ENCODE results near the gene RAB11A.
A peak's percentile ranks its signal among the peaks of the same experiment; 100 is the strongest.

The RAB11A gene

DNA sequence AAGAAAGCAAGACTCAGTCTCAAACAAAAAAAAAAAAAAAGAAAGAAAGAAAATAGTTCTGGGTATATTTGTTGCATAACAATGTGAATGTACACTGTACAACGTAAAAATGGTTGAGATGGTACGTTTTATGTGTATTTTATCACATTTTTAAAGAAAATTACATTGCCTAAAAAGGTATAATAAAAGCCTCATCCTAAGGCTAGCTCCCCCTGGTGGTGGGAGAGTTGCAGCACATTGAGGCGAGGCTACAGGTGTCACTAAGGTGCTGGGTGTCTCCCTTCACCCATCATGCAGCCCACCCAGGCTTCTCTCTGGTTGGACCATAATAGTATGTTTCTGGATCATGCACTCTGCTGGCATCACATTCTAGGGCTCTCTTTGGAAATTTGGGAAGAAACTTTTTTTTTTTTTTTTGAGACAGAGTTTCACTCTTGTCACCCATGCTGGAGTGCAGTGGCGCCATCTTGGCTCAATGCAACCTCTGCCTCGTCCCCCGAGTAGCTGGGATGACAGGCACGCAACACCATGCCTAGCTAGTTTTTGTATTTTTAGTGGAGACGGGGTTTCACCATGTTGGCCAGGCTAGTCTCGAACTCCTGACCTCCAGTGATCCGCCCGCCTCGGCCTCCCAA, 12.4 kb upstream of the RAB11A start:
- Histone ChIP-seq H3K9ac (ENCODE audit: low read depth, low read length, poor library complexity, severe bottlenecking) (no peak overlapping the region), H4K20me1 (ENCODE audit: insufficient read depth, low read length, poor library complexity, severe bottlenecking) (no peaks in the 10 kb centered on the region), H3K4me2 (ENCODE audit: low read depth, low read length, poor library complexity, severe bottlenecking) (no peak overlapping the region), H3K27me3 (ENCODE audit: insufficient read depth, low read length, poor library complexity, severe bottlenecking) (no peaks in the 10 kb centered on the region), H3F3A (ENCODE audit: low read depth) (no peaks in the 10 kb centered on the region), H3K79me2 (ENCODE audit: insufficient read depth, low read length) (no peaks in the 10 kb centered on the region), H2AFZ (ENCODE audit: low read length) (no peak overlapping the region), H3K4me3 (ENCODE audit: low read length, poor library complexity, severe bottlenecking) (no peak overlapping the region), H3K9me3 (ENCODE audit: insufficient read depth, low read depth, low read length) (no peaks in the 10 kb centered on the region), H3K36me3 (ENCODE audit: insufficient read depth, low read length) (no peaks in the 10 kb centered on the region), H3K4me1 (ENCODE audit: insufficient read depth, low read length, poor library complexity, severe bottlenecking) (peaks cover 4% of the 10 kb centered on the region), H3K9me2 (replicated peaks; ENCODE audit: low read depth, low read length) (no peaks in the 10 kb centered on the region)
- no peak for TF ChIP-seq EZH2phosphoT487 (IDR thresholded peaks at IDR 0.05; ENCODE audit: borderline replicate concordance)
- TF ChIP-seq, protein P1, sequence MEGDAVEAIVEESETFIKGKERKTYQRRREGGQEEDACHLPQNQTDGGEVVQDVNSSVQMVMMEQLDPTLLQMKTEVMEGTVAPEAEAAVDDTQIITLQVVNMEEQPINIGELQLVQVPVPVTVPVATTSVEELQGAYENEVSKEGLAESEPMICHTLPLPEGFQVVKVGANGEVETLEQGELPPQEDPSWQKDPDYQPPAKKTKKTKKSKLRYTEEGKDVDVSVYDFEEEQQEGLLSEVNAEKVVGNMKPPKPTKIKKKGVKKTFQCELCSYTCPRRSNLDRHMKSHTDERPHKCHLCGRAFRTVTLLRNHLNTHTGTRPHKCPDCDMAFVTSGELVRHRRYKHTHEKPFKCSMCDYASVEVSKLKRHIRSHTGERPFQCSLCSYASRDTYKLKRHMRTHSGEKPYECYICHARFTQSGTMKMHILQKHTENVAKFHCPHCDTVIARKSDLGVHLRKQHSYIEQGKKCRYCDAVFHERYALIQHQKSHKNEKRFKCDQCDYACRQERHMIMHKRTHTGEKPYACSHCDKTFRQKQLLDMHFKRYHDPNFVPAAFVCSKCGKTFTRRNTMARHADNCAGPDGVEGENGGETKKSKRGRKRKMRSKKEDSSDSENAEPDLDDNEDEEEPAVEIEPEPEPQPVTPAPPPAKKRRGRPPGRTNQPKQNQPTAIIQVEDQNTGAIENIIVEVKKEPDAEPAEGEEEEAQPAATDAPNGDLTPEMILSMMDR (conservative IDR thresholded peaks at IDR 0.05; ENCODE audit: low read length), result peak; percentile 92

- H3K79me2 ChIP-seq (ENCODE audit: insufficient read depth, low read length), result no peaks in the 10 kb centered on the region
- no peaks in the 10 kb centered on the region for H3K9me3 ChIP-seq (ENCODE audit: insufficient read depth, low read depth, low read length)
- no peak for TF ChIP-seq EZH2phosphoT487 (IDR thresholded peaks at IDR 0.05; ENCODE audit: borderline replicate concordance)
- H2AFZ ChIP-seq (ENCODE audit: low read length), result no peak overlapping the region
- H4K20me1 ChIP-seq (ENCODE audit: insufficient read depth, low read length, poor library complexity, severe bottlenecking), result no peaks in the 10 kb centered on the region
- H3K27me3 ChIP-seq (ENCODE audit: insufficient read depth, low read length, poor library complexity, severe bottlenecking), result no peaks in the 10 kb centered on the region
- no peaks in the 10 kb centered on the region for H3K36me3 ChIP-seq (ENCODE audit: insufficient read depth, low read length)
- no peak overlapping the region for H3K4me3 ChIP-seq (ENCODE audit: low read length, poor library complexity, severe bottlenecking)
- H3K4me2 ChIP-seq (ENCODE audit: low read depth, low read length, poor library complexity, severe bottlenecking), result no peak overlapping the region
- no peak overlapping the region for H3K9ac ChIP-seq (ENCODE audit: low read depth, low read length, poor library complexity, severe bottlenecking)
- H3K9me2 ChIP-seq (replicated peaks; ENCODE audit: low read depth, low read length), result no peaks in the 10 kb centered on the region
- H3F3A ChIP-seq (ENCODE audit: low read depth), result no peaks in the 10 kb centered on the region
- peaks cover 4% of the 10 kb centered on the region for H3K4me1 ChIP-seq (ENCODE audit: insufficient read depth, low read length, poor library complexity, severe bottlenecking)
Observed at GRCh38 chr15:65857718-65858402, 11.4 kb upstream of the RAB11A start.

DNA sequence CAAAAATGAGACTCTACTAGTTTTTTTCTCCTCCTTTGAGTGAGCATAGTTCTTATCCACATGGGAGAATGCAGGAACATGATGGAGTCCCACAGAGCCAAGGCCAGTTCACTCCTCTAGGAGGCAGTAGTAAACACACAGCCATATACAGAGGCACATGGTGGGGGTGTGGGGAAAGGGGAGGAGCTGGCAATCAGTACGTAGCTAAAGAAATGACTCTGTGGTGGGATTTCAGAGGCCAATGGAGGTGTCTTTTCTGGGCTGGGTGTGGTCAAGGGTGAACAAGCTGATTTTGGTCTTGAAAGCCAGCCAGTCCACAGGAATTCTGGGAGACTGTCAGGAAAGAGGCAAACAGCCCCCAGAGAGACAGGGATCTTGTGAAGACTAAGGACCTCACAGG, 6.6 kb upstream of the RAB11A start:
- no peaks in the 10 kb centered on the region for H3K9me2 ChIP-seq (replicated peaks; ENCODE audit: low read depth, low read length)
- peak overlapping the region; percentile 54 for H3K4me3 ChIP-seq (ENCODE audit: low read length, poor library complexity, severe bottlenecking)
- H3F3A ChIP-seq (ENCODE audit: low read depth), result no peaks in the 10 kb centered on the region
- no peaks in the 10 kb centered on the region for H4K20me1 ChIP-seq (ENCODE audit: insufficient read depth, low read length, poor library complexity, severe bottlenecking)
- no peaks in the 10 kb centered on the region for H3K79me2 ChIP-seq (ENCODE audit: insufficient read depth, low read length)
- no peak overlapping the region for H3K9ac ChIP-seq (ENCODE audit: low read depth, low read length, poor library complexity, severe bottlenecking)
- no peaks in the 10 kb centered on the region for H3K36me3 ChIP-seq (ENCODE audit: insufficient read depth, low read length)
- H2AFZ ChIP-seq (ENCODE audit: low read length), result peak overlapping the region; percentile 76
- H3K4me1 ChIP-seq (ENCODE audit: insufficient read depth, low read length, poor library complexity, severe bottlenecking), result peaks cover 4% of the 10 kb centered on the region
- H3K4me2 ChIP-seq (ENCODE audit: low read depth, low read length, poor library complexity, severe bottlenecking), result peak overlapping the region; percentile 72
- H3K27me3 ChIP-seq (ENCODE audit: insufficient read depth, low read length, poor library complexity, severe bottlenecking), result no peaks in the 10 kb centered on the region
- TF ChIP-seq, protein P1 (conservative IDR thresholded peaks at IDR 0.05; ENCODE audit: low read length), result peak; percentile 75
- no peak for TF ChIP-seq EZH2phosphoT487 (IDR thresholded peaks at IDR 0.05; ENCODE audit: borderline replicate concordance)
- H3K9me3 ChIP-seq (ENCODE audit: insufficient read depth, low read depth, low read length), result no peaks in the 10 kb centered on the region
